Medulla oblongata (tissue), 1 donor: Measurements from ENCODE around the gene HDGFL2.

ENCODE experiments used
- DNase-seq: peaks from one replicate; pipeline ENCODE4 v3.0.0-alpha.2; 2015; ENCODE audit errors: extremely low spot score

Gene HDGFL2

DNA sequence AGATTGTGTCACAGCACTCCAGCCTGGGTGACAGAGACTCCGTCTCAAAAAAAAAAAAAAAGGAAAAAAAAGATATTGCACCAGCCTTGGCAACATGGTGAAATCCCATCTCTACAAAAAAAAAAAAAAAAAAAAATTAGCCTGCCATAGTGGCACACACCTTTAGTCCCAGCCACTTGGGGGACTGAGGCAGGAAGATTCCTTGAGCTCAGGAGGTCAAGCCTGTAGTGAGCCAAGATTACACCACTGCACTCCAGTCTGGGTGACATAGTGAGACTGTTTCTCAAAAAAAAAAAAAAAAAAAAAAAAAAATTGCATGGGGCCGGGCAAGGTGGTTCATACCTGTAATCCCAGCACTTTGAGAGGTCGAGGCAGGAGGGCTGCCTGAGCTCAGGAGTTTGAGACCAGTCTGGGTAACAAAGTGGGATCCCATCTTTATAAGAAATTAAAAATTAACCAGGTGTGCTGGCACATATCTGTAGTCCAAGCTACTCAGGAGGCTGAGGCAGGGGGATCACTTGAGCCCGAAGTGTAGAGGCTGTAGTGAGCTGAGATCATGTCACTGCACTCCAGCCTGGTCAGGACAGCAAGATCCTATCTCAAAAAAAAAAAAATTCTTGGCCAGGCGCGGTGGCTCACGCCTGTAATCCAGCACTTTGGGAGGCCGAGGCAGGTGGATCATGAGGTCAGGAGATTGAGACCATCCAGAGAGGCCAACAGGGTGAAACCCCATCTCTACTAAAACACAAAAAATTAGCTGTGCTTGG, 7.1 kb upstream of the HDGFL2 start:
- no peak for DNase-seq

DNA sequence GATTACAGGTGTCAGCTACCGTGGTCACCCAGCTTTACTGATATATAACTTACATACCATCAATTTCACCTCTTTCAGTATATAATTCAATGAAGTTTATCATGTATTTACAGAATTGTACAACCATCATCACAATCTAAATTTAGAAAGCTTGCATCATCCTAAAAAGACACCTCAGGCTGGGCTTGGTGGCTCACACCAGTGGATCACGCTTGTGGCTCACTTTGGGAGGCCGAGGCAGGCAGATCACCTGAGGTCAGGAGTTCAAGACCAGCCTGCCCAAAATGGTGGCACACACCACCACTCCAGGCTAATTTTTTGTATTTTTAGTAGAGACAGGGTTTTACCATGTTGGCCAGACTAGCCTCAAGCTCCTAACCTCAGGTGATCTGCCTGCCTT, 4.3 kb upstream of the HDGFL2 start:
- no peak for DNase-seq

DNA sequence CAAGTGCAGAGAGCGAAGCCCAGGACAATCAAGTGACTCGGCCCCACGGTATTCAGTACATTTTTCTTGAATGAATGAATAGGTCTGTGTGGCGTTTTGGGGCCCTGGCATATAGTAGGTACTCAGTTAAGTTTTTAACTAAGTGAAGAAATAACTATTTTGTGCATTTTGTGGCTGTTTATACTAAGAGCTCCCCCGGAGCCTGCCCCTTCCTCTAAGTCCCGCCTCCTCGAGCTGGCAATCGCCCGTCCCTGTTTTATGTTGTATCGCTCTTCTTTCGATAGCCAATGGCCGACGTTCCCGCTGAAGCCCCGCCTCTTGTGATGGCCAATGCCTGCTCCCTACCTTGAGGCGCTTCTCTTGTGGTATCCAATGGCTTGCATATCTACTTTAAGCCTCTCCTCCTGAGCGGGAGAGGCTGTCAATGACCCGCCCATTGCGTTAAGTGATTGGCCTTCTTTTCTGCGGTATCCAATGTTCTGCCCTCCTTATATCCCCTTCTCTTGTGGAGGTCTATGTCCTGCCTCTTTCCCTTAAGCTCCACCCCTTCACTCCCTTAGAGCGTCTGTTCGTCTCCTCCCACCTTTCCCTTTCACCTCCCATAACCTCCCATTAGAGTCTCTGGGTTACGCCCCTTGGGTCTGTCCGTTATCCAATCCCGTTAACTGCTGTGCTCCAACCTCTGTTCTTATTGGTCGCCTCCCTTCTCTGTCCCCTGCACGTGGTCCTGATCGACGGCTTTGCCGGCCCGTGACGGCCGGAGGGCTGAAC, 509 bp upstream of the HDGFL2 start:
- peak; percentile 100 for DNase-seq

DNA sequence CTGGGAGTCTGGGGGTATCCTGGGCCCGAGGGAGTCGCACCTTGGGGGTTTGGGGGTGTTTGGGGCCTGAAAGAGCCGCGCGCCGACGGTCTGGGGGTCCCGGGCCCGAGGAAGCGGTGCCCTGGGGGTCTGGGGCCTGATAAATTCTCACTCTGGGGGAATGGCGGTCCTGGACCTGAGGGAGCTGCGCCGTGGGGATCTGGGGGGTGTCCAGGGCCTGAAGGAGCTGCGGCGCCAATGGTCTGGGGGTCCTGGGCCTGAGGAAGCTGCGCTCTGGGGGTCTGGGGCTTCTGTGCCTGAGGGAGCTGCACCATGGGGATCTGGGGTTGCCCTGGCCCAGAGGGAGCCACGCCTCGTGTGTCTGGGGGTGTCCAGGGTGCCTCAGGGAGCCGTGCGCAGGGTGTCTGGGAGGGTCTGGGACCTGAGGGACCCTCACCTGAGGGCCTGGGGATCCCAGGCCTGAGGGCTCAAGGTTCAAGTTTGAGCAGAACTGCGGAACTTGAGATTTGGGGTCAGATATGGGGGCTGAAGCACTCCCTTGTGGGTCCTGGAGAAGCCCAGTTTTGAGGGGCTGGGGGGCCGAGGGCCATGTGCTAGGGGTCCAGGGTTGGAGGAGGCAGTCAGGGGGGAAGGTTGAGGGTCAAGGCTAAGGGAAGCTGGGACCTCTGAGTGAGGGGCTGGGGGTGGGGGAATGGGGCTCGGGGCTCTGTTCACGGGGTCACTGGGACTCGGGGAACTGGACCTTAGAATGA, 1.1 kb downstream of the HDGFL2 start:
- no peak for DNase-seq

DNA sequence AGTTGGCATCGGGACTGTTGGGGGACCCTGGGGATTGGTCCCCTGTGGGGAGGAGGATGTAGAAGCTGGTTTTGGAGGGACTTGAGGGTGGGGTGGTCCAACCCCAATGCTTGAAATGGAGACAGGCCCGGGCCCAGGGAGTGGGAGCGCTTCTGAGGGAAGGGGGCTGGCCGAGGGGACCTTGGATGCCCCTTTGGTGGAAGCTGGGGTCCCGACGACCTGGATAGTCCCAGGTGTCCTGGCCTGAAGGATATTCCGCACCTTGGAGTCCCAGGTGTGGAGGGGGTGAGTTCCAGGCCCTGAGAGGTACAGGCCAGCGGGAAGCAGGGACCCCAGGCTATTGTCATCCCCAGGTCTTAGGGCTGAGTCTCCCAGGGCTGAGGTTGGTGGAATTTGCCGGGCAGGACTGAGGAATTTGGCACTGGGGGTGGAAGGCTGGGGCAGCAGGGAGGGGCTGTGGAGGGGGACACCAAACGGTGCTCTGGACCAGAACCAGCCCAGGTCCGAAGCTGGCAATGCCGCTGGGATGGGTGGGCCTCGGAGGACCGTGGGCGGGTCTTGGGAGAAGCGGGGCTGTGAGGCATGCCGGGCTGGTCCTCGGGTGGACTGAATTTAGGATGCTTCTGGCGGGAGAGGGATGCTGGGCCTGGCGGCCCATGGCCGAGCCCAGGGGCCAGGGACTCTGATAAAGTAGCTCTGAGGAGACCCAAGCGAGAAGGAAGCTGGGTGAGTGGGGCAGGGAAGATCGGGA, 1.8 kb downstream of the HDGFL2 start:
- no peak for DNase-seq

DNA sequence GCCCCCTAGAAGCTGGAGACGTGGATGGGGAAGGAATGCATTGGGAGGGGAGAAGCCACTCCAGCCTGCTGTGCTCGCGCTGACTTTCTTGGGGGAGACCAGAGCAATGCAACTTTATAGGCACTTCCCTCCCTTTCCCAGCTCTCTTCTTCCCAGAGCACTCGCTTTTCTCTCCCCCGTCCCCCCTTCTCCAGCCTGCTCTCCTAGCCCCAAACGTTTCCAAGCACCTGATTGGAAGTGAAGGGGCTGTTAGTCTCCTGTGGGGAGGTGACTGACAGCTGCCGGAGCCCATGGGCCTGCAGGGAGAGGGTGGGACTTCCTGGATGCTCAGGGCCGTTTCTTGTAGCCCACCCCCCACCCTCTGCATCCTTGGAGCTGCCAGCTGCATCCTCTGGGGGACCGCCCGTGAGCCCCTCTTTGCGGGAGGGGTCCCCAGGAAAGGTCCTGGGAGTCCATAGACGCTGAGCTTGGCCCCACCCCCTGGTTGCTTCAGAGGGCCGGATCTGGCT, 2.5 kb downstream of the HDGFL2 start:
- DNase-seq: peak; percentile 74

DNA sequence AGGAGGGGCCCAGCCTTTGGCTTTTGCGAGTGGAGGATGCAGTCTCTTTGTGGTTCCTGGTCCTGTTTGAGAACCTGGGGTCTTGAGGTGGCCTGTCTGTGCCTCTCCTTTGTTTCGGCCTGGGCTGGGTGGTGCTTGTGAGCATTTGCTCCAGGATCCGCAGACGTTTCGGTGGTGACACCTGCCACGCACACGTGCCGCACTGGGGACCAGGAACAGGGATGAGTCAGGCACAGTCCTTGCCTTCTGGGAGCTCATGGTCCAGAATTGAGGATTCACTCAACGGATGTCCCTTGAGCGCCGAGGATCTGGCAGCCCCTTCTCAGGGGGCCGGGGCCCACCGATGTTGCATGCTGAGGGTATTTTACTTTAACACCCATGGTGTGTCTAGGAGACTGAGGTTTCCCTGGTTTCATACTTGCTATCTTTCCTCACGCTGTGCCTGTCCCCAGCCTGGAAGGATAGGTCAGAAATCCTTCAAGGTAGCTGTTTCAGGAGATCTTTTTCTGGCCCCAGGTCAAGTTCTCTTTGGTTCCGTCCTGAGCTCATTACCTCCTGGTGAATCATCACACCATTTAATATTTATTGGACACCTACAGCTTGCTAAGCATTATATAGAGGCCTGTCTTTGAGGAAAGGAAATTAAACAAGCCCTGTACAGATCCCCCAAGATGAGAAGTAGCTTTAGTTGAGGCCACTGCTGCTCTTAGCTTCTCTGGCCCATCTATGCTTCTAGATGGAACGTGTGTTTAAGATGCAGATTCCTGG, 5.1 kb downstream of the HDGFL2 start:
- no peak for DNase-seq

DNA sequence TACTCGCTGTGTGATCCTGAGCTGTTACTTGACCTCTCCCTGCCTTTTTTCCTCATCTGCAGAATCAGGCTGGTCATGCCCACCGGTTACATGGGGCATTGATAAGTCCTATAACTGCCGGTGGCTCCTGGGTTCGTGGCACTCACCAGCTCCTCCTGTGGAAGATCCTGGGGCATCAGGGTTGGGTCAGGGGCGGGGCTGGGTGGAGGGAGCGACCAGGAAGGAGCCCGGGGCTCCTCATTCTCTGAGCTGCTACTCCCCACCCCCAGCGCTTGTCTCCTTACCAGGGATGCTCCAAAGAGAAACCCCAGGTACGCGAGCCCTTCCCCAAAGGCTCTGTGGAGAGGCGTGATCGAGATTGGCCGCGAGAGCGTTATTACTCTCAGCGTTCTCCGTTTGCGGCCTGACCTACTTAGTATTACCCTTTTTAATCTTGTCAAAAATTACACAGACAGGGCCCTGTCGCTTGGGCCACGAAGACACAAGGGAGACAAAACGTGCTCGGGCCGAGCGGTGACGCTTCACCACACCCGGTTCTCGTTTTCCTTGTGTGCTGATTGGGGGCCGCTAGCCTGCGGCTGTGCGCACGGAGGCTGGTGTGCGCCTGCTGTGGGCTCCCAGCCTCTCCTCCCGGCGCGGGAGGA, 10.7 kb downstream of the HDGFL2 start:
- DNase-seq: no peak

DNA sequence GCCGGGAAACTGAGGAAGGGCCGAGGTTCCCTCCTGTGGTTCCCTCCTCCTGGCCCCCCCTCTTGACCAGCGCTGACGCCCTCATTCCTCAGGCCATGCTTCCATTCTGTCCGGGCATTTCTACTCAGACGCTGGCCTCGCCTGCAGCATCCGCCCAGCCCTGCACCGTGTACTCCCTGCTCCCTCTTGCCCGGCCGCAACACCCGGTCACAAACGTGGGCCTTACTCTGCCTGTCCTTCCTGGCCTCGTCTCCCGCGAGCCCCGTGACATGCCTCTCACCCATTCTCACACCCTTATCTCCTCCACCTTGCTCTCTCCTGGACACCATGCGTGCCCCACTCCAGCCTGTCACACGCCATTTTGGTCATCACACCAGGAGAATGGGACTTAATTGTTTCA, 11.3 kb downstream of the HDGFL2 start:
- no peak for DNase-seq

DNA sequence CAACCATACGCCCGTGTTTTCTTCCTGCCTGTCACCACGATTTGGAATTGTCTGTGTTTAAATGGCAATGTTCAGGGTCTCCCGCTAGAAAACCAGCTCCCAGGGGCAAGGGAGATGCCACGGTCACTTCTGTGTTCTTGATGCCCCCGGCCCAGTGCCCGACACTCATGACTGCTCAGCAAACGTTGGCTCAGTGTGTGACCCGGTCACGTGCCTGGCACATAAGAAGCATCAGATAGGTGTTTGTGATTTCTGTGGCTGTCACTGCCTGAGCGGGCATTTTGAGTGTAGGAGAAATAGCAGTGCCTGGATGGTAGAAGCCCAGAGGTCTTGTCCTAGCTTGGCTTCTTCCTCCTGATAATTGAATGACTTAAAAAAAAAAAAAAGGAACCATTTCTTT, 15.5 kb downstream of the HDGFL2 start:
- DNase-seq: no peak

DNA sequence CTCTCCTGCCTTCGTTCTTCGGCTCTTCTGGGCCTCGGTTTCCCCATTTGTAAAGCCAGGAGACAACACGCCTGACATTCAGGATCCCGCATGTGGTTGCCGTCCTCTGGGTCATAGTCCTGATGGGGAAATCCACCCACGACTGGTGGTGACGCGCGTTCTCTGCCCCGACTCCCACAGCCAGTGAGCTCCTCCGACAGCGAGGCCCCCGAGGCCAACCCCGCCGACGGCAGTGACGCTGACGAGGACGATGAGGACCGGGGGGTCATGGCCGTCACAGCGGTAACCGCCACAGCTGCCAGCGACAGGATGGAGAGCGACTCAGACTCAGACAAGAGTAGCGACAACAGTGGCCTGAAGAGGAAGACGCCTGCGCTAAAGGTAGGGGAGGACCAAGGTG, 16.4 kb downstream of the HDGFL2 start:
- no peak for DNase-seq

DNA sequence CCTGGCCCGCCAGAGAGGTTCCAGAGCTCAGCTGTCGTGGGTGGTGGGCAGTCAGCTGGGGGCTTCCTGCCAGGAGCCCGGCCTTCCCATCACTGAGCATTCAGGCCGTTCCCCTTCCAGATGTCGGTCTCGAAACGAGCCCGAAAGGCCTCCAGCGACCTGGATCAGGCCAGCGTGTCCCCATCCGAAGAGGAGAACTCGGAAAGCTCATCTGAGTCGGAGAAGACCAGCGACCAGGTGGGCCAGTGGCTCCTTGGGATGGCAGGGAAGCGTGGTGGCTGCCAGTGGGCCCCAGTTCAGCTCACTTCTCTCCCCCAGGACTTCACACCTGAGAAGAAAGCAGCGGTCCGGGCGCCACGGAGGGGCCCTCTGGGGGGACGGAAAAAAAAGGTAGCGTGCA, 19.3 kb downstream of the HDGFL2 start:
- no peak for DNase-seq

DNA sequence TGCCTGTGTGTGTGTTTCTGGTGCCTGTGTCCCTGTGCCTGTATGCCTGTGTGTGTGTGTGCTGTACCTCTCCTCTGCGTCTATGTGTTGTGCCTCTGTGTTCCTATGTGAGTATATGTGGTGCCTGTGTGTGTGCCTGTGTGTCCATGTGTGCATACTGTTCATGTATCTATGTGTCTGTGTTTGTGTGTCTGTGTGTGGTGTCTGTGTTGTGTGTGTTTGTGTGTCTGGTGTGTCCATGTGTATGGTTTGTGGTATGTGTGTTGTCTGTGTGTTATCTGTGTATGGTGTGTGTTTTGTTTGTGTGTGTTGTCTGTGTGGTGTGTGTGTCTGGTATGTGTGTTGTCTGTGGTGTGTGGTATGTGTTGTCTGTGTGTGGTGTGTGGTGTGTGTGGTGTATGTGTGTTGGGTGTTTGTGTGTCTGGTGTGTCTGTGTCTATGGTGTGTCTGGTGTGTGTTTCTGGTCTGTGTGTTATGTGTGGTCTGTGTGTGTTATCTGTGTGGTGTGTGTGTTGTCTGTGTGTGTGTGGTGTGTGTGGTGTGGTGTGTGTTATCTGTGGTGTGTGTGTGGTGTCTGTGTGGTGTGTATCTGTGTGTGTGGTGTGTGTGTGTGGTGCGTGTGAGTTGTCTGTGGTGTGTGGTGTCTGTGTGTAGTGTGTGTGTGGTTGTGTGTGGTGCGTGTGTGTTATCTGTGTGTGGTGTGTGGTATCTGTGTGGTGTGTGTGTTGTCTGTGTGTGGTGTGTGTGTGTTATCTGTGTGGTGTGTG, 20.4 kb downstream of the HDGFL2 start:
- DNase-seq: no peak

DNA sequence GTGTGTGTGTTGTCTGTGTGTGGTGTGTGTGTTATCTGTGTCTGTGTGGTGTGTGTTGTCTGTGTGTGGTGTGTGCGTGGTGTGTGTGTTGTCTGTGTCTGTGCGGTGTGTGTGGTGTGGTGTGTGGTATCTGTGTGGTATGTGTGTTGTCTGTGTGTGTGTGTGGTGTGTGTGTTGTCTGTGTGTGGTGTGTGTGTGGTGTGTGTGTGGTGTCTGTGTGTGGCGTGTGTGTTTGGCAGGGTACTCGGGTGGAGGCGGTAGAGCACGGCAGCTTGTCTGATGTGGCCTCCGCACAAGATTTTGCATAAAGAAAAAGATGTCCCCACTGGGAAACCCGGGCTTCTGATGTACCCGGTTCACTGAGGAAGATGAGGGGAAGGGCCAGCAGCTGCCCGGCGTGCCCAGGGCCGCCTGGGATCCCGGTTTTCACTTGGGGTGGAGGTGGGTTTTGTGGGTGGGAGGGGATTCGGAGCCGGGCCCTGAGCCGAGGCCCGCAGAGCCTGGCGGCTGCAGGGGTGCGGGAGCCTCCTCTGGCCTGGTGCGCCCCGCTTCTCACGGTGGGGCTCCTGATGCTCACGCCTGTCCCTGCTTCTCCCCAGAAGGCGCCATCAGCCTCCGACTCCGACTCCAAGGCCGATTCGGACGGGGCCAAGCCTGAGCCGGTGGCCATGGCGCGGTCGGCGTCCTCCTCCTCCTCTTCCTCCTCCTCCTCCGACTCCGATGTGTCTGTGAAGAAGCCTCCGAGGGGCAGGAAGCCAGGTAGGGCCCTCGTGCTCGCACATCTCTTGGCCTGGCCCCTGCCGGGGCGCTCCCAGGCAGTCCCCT, 21.2 kb downstream of the HDGFL2 start:
- no peak for DNase-seq

DNA sequence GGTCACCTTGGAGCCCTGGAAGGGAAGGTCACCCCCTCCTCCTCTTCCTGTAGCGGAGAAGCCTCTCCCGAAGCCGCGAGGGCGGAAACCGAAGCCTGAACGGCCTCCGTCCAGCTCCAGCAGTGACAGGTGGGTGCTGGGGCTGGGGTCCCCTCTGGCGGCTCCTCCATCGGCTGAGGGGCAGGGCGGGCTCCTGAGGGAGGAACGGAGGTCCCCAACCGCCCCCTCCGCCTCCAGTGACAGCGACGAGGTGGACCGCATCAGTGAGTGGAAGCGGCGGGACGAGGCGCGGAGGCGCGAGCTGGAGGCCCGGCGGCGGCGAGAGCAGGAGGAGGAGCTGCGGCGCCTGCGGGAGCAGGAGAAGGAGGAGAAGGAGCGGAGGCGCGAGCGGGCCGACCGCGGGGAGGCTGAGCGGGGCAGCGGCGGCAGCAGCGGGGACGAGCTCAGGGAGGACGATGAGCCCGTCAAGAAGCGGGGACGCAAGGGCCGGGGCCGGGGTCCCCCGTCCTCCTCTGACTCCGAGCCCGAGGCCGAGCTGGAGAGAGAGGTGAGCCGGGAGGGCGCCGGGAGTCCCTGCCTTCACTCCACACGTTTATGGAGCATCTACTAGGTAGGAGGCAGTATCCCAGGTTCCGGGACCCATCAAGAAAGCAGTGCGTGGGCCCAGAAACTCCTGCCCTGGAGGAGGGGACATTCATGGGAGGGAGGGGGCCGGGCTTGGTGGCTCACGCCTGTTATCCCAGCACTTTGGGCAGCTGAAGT, 22.0 kb downstream of the HDGFL2 start:
- DNase-seq: no peak

DNA sequence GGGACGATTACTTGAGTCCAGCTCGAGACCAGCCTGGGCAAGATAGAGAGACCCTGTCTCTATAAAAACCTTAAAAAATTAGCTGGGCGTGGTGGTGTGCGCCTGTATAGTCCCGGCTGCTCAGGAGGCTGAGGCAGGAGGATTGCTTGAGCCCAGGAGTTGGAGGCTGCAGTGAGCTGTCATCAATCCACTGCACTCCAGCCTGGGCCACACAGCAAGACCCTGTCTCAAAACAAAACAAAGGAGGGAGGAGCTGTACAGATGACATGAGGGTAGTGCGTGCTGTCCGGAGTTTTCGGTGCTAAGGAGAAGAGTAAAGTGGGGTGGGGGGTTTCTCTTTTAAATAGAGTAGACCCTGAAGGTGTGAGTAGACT, 22.6 kb downstream of the HDGFL2 start:
- no peak for DNase-seq

DNA sequence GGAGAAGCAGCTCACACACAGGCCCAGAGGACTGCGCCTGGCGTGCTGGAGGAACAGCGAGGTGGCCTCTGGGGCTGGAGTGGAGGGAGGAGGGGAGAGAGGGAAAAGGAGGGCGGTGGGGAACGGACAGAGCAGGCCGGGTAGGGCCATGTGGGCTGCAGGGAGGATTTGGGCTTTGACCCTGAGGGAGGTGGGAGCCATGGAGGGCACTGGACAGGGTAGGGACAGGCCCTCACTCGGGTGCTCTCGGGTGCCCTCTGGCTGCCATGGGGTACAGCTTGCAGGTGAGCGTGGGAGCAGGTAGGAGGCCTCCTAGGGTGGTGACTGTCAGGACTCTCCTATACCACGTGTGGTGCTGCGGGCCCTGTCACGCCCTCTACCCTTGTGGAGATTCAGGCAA, 23.4 kb downstream of the HDGFL2 start:
- no peak for DNase-seq

DNA sequence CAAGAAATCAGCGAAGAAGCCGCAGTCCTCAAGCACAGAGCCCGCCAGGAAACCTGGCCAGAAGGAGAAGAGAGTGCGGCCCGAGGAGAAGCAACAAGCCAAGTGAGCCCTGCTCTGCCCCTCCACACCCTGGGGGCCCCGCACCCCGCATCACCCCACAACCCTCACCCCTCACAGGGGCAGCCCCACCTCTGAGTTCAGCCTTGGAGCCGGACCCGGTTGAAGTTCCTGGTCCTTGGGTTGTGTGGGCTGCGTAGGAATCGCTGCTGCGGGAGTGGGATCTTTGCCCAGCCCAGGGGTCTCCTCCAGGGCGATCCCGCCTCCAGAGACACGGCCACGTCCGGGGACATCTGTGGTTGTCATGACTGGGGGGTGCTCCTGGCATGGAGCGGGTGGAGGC, 24.2 kb downstream of the HDGFL2 start:
- DNase-seq: no peak
